GM19025 (cell line): ENCODE measurements around the gene ZNF747.

Experiments used
- ATAC-seq: cut with Tn5 transposase; IDR thresholded peaks from one replicate; pipeline ENCODE4 v1.9.1; 2021; ENCODE audit warnings: mild to moderate bottlenecking, low read depth, moderate library complexity; ENCODE audit not compliant: unreplicated experiment

Gene ZNF747

GRCh38 chr16:30534368-30535105, at the start of gene ZNF747:
ZNF747 (minus strand) TSS chr16:30534858; CDS start chr16:30534679, 179 bp downstream.
- peak; percentile 54 for ATAC-seq

DNA sequence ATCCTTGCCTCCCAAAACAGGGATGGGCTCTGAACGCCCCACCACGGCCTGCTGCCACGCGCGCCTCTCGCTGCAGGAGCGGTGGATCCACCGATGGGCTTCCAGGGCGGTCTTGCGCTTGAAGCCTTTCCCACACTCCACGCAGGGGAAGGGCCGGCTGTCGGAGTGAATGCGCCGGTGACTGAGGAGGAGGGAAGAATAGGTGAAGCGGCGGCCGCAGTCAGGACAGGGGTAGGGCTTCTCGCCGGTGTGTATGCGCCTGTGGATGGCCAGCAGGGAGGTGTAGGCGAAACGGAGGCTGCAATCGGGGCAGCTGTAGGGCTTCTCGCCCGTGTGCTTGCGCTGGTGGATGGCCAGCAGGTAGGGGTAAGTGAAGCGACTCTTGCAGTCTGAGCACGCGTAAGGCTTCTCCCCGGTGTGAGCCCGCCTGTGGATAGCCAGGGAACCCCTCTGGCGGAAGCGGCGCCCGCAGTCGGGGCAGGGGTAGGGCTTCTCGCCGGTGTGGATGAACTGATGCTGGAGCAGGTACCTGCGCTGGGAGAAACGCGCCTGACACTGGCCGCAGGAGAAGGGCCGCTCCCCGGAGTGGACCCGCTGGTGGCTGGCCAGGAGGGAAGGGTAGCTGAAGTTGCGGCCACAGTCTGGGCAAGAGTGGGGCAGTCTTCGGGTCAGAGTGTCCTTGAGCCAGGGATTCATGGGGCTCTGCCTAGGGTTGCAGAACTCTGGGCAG, 48.1 kb upstream of the ZNF747 start:
- no peak for ATAC-seq

- no peak for ATAC-seq
These were observed 46.8 kb upstream of the ZNF747 start for GRCh38 chr16:30581457-30581856.

GRCh38 chr16:30574678-30575077, 40.0 kb upstream of the ZNF747 start:
- ATAC-seq: no peak

DNA sequence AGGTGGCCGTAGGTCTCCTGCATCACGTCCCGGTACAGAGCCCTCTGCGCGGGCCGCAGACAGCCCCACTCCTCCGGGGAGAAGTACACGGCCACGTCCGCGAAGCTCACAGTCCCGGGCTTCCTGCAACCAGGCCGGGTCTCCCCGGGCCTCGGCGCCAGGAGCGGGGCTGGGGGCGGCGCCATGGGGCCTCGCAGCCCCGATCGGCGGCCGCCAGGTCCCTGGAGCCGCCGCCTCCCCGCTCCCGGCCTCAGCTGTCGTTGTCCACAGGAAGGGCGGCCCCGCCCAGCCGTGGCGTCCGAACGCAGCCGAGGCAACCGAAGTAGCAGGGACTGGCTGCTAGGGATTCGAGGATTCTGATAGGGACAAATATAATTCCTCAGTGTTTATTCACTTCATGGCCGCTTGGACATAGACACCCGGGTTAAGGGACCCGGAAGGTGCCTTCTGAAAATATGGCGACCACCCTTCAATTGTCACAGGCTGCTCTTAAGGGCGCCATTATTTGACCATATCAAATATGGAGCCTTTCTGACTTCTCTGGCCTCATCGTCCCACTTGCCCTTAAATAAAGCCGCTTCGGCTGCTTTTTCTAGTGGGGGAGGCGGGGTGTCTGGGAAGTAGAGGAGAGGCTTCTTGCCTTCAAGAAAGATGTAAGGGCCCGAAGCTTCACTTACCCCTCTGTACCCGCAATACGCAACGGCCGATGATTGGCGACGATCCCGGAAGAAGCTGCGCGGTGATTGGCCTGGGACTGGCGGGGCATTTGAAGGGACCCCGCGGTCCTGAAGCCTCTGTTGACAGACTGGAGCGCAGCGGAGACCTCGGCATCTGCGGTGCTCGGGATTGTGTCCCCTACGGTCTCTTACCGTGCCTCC, 37.0 kb upstream of the ZNF747 start, which contains the start of gene ZNF688:
Gene ZNF688, minus strand, starts transcription at position 270 of the 878 bp plus-strand sequence. Its CDS starts 85 bp downstream, at position 185.
- peak; percentile 65 for ATAC-seq

- no peak for ATAC-seq
These were observed 36.2 kb upstream of the ZNF747 start for GRCh38 chr16:30570636-30571444.

- ATAC-seq: no peak
These were observed 35.3 kb upstream of the ZNF747 start for GRCh38 chr16:30569746-30570635.

- ATAC-seq: no peak
These were observed 34.6 kb upstream of the ZNF747 start for GRCh38 chr16:30569281-30569680.

DNA sequence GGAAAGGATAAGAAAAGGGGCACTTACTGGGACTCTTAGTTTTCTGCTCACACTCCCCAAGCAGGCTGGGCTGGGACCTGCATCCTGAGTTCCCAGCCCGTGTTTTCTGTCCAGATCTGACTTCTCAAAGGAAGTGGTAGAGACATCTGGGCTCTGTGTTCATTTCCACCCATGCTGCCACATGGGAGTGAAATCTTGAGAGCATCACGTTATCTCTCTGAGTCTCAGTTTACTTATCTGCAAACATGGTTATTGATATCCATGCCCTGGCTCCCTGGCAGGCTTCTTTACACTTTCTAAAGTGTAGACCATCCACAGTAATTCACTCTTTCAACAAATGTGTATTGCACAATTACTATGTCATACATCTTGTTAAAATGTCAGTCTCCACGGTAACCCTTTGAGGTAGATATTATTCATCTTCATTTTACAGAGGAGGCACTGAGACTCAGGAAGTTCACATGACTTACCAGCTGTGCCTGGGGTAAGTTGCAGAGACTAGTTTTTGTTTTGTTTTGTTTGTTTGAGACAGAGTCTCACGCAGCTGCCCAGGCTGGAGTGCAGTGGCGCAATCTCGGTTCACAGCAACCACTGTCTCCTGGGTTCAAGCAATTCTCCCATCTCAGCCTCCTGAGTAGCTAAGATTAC, 33.5 kb upstream of the ZNF747 start:
- ATAC-seq: peak; percentile 42

GRCh38 chr16:30567160-30567990, 32.7 kb upstream of the ZNF747 start:
- ATAC-seq: no peak

DNA sequence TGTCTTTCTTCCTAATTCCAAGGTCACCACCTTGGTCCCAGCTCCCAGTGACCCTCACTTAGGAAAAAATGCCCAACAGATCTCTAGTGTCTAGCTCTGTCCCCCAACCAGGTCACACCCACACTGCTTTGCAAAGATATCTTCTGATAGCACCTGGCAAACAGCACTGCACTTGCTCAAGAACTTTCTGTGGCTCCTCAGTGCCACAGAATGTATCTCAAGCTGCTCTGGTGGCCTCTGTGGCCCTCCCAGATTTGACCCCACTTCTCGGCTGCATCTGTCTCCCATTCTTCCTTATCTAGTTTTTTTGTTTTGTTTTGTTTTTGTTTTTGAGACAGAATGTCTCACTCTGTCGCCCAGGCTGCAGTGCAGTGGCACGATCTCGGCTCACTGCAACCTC, 31.9 kb upstream of the ZNF747 start:
- ATAC-seq: no peak

DNA sequence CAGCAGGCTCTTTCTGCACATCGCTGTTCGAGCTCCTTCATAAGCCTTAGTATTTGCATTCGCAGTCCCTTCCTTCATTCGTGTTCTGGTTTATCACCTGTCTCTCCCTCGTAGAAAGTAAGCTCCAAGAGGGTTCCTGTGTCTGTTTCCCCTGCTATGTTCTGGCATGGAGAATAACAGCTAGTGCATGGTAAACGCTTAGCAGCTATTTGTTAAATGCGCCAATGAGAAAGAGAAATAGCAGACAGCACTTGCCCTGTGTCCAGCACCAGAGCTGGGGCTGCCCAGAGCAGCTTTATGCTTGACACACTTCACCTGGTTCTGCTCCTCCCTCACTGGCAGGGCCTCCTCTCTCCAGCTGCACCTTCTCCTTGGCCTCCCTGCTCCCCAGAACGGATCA, 31.3 kb upstream of the ZNF747 start:
- no peak for ATAC-seq

DNA sequence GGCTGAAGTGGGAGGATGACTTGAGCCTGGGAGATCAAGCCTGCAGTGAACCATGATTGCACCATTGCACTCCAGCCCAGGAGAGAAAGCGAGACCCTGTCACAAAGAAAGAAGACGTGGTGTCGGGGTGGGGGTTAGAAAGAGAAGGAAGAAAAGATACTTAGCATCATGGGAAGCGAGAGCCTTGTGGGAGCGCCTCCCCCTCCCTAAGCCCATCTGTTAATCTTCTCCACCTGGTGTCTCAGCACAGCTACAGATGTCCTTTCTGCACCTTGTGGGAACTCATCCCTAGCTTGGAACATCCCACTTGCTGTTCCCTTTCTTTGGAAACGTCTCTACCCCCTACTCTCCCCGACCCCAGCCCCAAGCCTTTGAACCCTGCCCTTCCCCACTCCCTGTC, 30.9 kb upstream of the ZNF747 start:
- no peak for ATAC-seq

- no peak for ATAC-seq
These were observed 27.4 kb upstream of the ZNF747 start for GRCh38 chr16:30562021-30562420.

DNA sequence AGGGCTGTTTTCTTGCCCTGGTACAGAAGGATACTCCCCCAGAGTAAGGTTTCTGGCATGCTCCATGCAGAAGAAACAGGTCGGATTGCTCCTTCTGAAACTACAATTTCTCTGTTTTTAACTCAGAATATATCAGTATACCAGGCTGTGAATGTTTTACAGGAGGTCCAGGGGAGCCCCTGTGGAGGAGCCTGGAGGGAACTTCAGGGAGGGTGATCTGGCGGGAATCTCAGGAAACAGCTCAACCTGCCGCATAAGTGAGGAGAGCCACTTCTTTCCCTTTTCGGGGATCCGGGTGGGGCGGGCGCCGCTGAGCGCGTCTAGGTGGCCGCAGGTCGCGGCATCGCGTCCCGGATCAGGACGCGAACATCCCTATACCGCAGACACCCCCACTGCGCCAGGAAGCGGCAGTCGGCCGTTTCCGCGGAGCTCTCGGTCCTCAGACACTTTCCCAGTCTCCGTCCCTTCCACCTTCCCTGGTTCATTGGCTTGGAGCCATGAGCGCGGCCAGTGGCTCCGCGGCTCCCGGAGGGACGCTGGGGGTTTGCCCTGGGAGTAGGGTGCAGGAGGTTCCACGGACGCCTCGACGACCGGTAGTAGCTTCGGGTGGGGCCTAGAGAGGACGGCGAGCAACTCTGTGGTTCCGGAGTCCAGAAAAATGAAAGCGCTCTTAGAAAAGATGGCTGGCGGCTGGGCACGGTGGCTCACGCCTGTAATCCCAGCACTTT, 26.6 kb upstream of the ZNF747 start:
- ATAC-seq: no peak

DNA sequence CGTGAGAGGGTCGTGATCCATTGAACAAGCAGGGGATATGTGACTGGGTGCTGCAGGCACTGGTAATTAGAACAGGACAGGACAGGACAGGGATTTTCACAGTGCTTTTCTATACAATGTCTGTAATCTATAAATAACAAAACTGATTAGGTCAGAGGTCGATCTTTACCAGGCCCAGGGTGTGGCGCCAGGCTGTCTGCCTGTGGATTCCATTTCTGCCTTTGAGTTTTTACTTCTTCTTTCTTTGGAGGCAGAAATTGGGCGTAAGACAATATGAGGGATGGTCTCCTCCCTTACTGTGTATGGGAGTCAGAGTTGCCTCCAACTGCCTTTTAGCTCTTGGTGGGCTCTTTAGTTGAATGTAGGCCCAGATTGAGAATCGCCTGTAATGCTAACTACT, 25.0 kb upstream of the ZNF747 start:
- no peak for ATAC-seq

- ATAC-seq: no peak
These were observed 24.2 kb upstream of the ZNF747 start for GRCh38 chr16:30558789-30559377.
